ENCODE results near the gene VWA3B.

- TF ChIP-seq EZH2 (IDR thresholded peaks at IDR 0.05) (no peak), POLR2AphosphoS5 (IDR thresholded peaks at IDR 0.05; ENCODE audit: borderline replicate concordance, low read depth, low read length) (no peak)
Measured at GRCh38 chr2:98295721-98296414, 208.9 kb downstream of the VWA3B start.
